Ishikawa (cell line): Measurements from ENCODE around the gene CD84.

Experiments used
- CEBPB ChIP-seq: IDR thresholded peaks from 2 replicates; pipeline ENCODE4 v1.6.1; 2012
- TAF1 ChIP-seq: IDR thresholded peaks from 2 replicates; pipeline ENCODE4 v1.6.1; 2012; ENCODE audit warnings: low read depth, mild to moderate bottlenecking
- TF ChIP-seq, protein P1 (sequence below): IDR thresholded peaks from 2 replicates; pipeline ENCODE4 v1.6.1; 2012; ENCODE audit warnings: low read depth, mild to moderate bottlenecking
- TF ChIP-seq, protein P2 (sequence below): IDR thresholded peaks from 2 replicates; pipeline ENCODE4 v1.6.1; 2012
- TF ChIP-seq, protein P3 (sequence below): IDR thresholded peaks from 2 replicates; pipeline ENCODE4 v1.6.1; 2012

DNA sequence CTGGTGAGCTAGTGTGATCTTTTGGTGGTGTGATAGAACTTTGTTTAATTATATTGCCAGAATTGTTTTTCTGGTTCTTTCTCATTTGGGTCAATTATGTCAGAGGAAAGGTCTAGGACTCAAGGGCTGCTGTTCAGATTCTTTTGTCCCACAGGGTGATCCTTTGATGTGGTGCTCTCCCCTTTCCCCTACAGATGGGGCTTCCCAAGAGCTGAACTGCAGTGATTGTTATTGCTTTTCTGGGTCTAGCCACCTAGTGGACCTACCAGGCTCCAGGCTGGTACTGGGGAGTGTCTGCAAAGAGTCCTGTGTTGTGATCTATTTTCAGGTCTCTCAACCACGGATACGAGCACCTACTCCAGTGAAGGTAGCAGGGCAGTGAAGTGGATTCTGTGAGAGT is 25.9 kb upstream of the CD84 start:
- TF ChIP-seq CEBPB (no peak), TAF1 (no peak)
- TF ChIP-seq, protein P1, sequence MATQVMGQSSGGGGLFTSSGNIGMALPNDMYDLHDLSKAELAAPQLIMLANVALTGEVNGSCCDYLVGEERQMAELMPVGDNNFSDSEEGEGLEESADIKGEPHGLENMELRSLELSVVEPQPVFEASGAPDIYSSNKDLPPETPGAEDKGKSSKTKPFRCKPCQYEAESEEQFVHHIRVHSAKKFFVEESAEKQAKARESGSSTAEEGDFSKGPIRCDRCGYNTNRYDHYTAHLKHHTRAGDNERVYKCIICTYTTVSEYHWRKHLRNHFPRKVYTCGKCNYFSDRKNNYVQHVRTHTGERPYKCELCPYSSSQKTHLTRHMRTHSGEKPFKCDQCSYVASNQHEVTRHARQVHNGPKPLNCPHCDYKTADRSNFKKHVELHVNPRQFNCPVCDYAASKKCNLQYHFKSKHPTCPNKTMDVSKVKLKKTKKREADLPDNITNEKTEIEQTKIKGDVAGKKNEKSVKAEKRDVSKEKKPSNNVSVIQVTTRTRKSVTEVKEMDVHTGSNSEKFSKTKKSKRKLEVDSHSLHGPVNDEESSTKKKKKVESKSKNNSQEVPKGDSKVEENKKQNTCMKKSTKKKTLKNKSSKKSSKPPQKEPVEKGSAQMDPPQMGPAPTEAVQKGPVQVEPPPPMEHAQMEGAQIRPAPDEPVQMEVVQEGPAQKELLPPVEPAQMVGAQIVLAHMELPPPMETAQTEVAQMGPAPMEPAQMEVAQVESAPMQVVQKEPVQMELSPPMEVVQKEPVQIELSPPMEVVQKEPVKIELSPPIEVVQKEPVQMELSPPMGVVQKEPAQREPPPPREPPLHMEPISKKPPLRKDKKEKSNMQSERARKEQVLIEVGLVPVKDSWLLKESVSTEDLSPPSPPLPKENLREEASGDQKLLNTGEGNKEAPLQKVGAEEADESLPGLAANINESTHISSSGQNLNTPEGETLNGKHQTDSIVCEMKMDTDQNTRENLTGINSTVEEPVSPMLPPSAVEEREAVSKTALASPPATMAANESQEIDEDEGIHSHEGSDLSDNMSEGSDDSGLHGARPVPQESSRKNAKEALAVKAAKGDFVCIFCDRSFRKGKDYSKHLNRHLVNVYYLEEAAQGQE: no peak
- TF ChIP-seq, protein P2, sequence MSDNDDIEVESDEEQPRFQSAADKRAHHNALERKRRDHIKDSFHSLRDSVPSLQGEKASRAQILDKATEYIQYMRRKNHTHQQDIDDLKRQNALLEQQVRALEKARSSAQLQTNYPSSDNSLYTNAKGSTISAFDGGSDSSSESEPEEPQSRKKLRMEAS: no peak
- TF ChIP-seq, protein P3, sequence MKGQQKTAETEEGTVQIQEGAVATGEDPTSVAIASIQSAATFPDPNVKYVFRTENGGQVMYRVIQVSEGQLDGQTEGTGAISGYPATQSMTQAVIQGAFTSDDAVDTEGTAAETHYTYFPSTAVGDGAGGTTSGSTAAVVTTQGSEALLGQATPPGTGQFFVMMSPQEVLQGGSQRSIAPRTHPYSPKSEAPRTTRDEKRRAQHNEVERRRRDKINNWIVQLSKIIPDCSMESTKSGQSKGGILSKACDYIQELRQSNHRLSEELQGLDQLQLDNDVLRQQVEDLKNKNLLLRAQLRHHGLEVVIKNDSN: no peak
